Frontal cortex (tissue), 4 donors: ENCODE data around the gene ACKR3. TPM values are rescaled to one million over a fixed set of nuclear protein-coding genes. Genes with fewer than 3 reads are reported as not detected.

Experiments used
- DNase-seq, 2 donors: peaks; one replicate each; pipeline ENCODE4 v3.0.0; 2012; ENCODE audit warnings: low spot score in 2 of 2
- FAIRE-seq: peaks from 2 replicates; lab custom pipeline; 2012; peaks lifted over from hg19 to GRCh38; lab: Jason Lieb, UNC
- total RNA-seq: library from RNA; depleted of rRNA; stranded (reverse); fragments of >200 nt; gene quantifications from one replicate; pipeline ENCODE4 v1.2.3, GENCODE V29; 2014
- donor health status: control.
- donor health status: control.
- donor health status: control.

Gene ACKR3
- total RNA-seq, 1 donor from 2014 or later, result 20.0 TPM

DNA sequence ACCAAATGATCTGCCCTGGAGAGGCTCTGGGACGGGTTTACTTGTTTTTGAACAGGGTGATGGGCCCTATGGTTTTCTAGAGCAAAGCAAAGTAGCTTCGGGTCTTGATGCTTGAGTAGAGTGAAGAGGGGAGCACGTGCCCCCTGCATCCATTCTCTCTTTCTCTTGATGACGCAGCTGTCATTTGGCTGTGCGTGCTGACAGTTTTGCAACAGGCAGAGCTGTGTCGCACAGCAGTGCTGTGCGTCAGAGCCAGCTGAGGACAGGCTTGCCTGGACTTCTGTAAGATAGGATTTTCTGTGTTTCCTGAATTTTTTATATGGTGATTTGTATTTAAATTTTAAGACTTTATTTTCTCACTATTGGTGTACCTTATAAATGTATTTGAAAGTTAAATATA, 11.9 kb downstream of the ACKR3 start:
- DNase-seq (no peak), FAIRE-seq (no peak)

DNA sequence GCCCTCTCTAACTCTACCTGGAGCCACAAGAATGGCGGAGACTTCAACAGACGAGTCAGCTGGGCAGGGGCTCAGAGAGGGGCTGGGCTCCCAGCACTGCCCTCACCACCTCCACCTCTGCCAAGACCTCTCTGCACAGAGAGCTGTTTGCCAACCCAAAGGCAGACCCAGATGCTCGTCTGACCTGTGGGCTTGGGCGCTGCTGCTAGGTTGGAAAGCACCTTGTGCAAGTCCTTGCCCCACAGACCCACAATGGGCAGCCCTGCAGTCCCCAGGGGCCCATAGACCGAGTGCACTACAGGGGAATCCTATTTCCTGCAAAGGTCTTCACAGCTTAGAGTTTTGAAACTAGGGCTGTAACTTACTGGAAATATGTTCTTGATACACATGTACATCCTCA, 13.3 kb downstream of the ACKR3 start:
- DNase-seq, result no peak
- FAIRE-seq, result no peak

DNA sequence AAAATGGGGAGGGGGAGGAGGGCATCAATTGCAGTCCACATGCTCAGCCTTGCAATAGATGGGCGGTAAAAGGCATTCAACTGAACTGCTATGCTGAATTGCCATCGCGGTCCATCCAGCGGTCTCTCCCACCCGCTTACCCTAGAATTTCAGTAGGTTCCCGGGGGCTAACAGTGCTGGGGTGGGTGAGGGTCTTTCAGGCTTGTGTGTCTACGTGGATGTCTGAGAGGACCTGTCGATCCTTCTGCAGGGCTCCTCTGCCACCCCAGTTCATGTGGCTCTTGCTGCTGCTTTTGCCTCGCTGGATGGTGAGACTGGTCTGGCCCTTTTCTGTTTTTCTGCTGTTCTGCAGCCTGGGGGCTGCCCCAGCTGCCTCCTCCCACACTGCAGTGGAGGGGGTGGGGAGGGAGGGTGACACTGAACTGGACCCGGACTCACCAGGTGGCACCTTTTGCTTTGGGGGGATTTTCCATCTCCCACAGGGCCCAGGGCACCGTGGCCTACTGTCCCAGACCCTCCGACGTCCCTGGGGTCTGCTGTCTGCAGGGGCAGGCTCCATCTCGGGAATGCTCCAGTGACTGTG, 14.1 kb downstream of the ACKR3 start:
- DNase-seq, result no peak
- no peak for FAIRE-seq

DNA sequence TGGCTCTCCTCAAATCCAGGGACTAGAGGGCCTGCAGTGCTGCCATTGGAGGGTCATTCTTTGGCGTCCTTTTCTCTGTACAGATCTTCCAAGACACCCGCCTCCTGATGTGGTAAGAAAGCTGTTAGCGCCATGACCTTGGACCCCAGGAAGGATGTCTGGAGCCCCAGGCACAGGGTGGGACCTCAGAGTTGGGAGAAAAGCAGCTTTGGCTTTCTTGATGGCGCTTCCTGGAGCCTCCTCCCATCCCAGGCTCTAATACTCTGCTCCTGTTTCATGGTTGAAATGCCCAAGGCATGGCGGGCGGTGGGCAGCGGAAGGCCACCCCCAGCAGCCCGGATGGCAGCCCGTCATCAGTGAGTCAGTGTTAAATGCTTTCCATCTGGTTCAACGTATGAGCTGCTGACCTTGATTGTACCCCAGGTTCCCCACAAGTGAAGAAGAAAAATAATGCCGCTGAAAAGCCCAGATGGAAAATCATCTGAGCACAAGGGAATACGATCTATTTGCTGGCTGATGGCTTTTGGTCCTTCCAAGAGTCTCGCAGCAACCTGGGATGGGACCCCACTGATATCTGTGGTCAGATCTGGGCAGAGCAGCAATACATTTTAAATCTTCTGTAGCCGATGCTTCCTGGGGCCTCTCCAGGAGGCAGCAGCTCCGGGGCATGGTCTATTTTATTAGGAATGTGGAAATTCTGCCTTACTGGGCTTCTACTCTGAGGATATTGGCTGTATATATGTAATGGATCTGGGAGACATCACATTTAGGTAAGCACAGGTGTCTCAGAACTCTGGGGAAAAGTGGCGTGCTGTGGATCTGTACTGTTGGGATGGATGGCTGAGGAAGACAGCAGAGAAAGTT, 15.1 kb downstream of the ACKR3 start:
- FAIRE-seq (no peak), DNase-seq (no peak)

DNA sequence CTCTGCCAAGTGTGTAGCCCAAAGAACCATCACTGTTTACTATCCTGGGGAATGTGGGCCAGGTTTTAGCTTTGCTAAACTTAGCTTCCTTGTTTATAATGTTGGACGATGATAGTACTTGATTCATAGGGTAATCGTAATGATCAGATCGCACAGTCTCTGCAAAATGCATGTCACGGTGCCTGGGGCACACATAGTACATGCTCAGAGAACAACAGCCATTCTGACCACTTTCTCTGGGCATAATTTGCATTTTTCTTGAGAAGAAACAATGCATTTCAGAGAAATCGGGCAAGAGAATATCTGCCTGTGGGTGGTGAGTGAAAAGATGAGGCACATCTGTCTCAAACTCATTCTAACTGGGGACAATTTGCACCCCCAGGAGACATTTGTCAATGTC, 16.3 kb downstream of the ACKR3 start:
- FAIRE-seq (no peak), DNase-seq (no peak)

DNA sequence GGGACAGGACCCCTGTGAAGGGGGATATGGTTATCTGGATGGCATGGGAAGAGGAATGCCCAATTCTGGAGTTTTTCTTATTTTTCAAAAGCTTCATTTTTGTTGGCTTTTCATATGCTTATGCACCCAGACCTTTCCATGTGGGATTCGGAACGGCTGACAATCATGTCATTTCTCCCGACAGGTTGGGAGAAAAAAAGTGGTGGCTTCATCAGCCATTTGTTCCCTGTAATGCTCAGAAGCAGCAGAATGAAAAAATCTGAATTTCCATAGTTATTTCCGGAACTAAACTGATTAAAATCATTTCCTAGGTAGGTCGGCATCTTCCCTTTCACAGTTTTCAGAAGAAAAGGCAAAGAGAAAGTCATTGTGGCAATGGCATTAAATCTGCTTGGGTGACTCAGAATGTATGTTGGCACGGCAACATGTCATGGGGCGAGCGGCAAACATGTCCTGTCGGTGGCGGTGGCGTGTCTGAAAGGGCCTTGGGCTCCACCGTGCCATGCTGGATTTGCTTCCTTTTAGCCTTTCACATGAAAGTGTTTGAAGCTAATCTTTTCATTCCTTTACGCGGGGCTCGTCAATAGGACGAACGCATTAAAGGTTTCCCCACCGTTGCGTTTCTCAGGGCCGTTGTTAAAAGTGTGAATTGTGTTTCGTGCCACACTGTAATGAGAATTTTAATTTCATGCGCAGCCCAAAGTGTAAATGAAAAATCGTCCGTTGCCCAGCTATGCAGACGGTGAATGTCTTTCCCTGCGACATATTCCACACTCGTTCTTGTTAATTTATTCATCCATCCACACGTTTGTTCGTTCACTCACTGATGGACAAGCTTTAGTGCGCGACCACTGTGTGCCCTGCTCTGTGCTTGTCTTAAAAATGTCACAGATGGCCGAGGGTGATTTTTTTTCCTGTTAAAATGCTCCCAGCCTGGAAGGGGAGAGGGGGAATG, 18.5 kb downstream of the ACKR3 start:
- FAIRE-seq, result no peak
- no peak for DNase-seq

DNA sequence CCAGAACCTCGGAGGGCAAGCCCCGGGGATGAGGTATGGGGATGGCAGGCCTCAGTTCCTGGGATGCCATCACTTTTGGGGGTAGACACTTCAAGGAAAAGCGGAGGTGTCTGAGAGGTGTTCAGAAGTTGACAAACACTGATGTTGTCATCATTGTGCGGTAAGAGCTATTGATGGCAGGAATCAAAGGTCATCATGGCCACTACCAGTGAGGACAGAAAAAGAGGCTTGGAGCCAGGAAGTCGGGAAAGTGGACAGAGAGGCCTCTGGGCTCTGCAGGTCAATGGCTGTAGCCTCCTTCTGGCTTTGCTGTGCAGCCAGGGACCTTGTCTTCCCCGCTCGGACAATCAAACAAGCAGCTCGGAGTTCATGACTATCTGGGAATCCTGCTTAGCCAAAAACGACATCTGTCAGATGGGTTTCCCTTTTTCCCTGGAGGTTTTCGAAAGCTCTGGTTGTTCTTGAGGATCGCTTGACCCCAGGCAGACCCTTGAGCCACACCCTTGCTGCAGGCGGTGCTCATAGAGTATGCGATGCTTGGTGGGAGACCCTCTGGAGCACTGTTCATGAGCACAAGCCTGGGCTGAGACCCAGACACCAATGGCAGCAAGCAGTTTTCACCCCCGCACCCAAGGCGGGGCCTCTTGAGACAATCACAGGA, 19.4 kb downstream of the ACKR3 start:
- DNase-seq (no peak), FAIRE-seq (no peak)

DNA sequence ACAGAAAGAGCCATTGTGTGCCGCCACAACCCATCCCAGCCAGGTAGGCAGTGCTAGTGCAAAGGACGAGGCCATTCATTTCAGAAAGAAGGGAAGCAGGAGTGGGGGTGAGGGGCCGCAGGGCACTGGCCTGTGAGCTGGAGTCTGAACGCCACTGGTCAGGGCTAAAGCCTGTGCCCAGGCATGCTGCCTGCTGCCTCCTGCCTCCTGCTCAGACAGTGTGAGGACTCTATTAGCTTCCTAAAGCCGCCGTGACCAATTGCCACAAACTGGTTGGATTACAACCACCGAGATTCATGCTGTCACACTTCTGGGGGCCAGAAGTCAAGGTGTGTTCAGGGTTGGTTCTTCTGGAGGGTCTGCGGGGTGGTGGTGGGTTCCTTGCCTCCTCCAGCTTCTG, 21.2 kb downstream of the ACKR3 start:
- FAIRE-seq, result no peak
- DNase-seq, result no peak

GRCh38 chr2:236592821-236593220, 23.2 kb downstream of the ACKR3 start:
- no peak for FAIRE-seq
- no peak for DNase-seq

DNA sequence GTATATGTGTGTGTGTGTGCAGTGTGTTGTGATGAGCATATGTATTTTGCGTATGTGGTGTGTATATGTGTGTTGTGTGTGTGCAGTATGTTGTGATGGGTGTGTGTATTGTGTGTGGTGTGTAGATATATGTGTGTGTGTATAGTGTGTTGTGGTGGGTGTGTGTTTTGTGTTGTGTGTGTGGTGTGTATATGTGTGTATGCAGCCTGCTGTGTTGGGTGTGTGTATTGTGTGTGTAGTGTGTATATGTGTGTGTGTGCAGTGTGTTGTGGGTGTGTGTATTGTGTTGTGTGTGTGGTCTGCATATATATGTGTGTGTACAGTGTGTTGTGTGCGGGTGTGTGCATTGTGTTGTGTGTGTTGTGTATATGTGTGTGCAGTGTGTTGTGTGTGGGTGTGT, 23.9 kb downstream of the ACKR3 start:
- DNase-seq, result no peak
- no peak for FAIRE-seq

GRCh38 chr2:236593956-236594355, 24.3 kb downstream of the ACKR3 start:
- FAIRE-seq (no peak), DNase-seq (no peak)

- FAIRE-seq, result no peak
- no peak for DNase-seq
These were observed 28.0 kb downstream of the ACKR3 start for GRCh38 chr2:236597629-236598028.

DNA sequence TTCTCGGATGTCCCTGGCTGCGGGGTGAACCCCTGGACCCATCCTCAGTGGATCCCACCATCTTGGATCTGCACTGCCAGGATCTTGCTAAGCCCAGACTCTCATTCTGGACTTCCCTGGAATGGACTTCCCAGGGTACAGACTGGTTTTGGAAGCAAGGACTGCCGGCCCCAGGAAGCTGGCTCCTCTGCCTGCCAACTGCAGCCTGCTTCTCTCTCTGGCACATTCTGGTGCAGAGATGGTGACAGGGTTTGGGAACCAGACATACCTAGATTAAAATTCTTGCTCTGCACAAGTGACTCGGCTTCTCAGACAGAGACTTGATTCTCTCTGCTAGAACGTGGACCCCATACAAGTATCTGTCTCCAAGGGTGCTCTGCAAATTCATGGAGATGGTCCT, 29.4 kb downstream of the ACKR3 start:
- DNase-seq, result no peak
- no peak for FAIRE-seq

DNA sequence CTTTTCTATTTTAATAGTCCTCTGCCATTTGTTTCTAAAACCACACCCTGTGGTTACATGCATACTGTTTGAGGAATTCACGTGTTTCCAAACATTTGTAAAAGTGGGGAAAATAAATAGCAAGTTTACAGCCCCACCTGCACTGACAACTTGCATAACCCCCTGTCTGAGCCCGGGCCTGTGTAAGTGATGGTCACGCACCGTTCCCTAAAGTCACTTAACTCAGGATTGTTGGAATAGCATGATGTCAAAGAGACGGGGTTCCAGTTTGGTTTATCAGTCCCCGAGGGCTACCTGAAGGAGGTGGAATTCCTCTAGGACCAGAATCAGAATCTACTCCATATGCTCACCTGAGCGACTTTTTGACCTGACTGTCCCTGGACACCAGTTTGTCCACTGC, 30.5 kb downstream of the ACKR3 start:
- FAIRE-seq (no peak), DNase-seq (no peak)

GRCh38 chr2:236600892-236601291, 31.3 kb downstream of the ACKR3 start:
- DNase-seq, result no peak
- no peak for FAIRE-seq

DNA sequence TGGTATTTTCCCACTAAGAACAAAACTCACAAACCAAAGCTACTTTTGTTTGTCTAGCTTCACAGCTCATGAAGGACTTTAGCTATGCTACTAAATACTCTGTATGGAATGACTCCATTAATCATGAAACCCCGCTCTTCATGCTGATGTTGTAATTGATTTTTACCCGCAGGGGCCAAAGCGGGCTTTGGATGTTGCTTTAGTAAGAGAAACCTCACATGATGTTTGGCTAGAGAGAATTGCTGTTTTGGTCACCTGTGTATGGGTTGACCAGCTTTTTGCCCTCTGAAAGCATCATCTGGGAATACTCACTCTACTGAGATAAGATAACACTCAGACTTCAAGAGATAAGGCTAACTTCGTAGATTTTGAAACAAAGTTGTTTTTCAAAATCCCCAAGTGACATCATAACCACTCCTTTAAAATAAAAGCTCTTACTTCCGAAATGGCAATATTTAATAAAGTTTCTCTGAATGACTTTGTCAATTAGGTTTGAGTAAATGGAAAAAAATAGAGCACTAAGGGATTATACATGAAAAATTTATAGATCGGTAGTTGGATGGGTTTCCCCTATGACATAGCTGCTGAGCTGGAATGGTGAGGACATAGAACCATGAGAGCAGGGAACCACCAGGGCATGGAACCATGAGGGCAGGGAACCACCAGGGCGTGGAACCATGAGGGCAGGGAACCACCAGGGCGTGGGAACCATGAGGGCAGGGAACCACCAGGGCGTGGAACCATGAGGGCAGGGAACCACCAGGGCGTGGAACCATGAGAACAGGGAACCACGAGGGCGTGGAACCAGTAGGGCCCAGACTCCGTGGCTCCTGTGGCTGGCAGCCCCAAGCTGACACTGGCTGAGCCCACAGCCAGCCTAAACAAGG, 31.9 kb downstream of the ACKR3 start:
- FAIRE-seq (no peak), DNase-seq (no peak)

GRCh38 chr2:236602678-236603077, 33.1 kb downstream of the ACKR3 start:
- DNase-seq (no peak), FAIRE-seq (no peak)

GRCh38 chr2:236603361-236604015, 33.9 kb downstream of the ACKR3 start:
- FAIRE-seq, result no peak
- DNase-seq, result no peak
